Mammary epithelial cell (primary cell): Measurements from ENCODE around the gene SETD1B.

Experiments
- EZH2 ChIP-seq: IDR thresholded peaks from 2 replicates; pipeline ENCODE4 v1.6.1; 2012; ENCODE audit warnings: low read length, inconsistent platforms, borderline replicate concordance
- TF ChIP-seq, protein P1 (sequence below), 2 donors: IDR thresholded peaks in 1 of 2; conservative IDR thresholded peaks in 1 of 2; 2 replicates each; pipeline ENCODE4 v1.5.1; 2011 to 2012; ENCODE audit warnings: inconsistent platforms in 2 of 2, low read length in 2 of 2, mild to moderate bottlenecking in 2 of 2, control low read depth in 1 of 2, low read depth in 1 of 2; ENCODE audit not compliant: insufficient read depth in 1 of 2; ENCODE audit errors: extremely low read depth in 1 of 2

DNA sequence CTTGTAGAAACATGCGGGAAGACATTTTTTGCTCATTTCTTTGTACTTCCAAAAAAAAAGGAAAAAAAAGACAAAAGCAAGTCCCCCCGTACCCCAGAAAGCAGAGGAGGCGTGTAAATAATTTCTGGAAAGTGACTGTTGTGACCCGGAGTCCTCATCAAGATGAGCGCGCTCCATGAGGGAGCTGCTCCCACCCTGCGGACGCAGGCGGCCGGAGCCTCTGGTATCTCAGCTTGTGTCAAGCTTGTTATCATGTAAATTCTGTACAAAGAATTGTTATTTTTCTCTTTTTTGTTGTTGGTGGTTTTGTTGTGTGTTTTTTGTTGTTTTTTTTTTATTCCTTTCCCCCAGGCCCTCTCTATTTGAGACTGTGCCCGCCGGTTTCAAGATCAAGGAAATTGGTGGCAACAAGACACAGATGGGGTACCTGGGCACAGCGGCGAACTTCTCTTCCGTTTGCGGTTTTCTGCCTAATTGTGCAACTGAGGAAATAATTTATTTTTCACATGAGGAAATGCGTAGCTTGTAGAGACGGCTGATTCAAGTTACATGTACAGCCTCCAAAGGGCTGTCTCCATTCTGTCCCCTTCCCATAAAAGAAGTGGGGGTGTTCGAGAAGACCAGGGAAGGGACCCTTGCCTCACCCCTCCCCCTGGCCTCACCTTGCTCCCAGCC is 27.9 kb downstream of the SETD1B start:
- no peak for TF ChIP-seq EZH2
- TF ChIP-seq, protein P1, sequence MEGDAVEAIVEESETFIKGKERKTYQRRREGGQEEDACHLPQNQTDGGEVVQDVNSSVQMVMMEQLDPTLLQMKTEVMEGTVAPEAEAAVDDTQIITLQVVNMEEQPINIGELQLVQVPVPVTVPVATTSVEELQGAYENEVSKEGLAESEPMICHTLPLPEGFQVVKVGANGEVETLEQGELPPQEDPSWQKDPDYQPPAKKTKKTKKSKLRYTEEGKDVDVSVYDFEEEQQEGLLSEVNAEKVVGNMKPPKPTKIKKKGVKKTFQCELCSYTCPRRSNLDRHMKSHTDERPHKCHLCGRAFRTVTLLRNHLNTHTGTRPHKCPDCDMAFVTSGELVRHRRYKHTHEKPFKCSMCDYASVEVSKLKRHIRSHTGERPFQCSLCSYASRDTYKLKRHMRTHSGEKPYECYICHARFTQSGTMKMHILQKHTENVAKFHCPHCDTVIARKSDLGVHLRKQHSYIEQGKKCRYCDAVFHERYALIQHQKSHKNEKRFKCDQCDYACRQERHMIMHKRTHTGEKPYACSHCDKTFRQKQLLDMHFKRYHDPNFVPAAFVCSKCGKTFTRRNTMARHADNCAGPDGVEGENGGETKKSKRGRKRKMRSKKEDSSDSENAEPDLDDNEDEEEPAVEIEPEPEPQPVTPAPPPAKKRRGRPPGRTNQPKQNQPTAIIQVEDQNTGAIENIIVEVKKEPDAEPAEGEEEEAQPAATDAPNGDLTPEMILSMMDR (conservative IDR thresholded peaks at IDR 0.05 in 1 of 2, IDR thresholded peaks at IDR 0.05 in 1 of 2; ENCODE audit: extremely low read depth in 1 of 2, insufficient read depth in 1 of 2, low read depth in 1 of 2, low read length in 2 of 2): no peak
